HT1080 (cell line): ENCODE data around the gene MRGPRG. TPM values are rescaled to one million over a fixed set of nuclear protein-coding genes. Genes with fewer than 3 reads are reported as not detected.

Source experiments
- DNase-seq: peaks from one replicate; pipeline ENCODE4 v3.0.0-alpha.2; 2015; ENCODE audit warnings: low read depth
- total RNA-seq: library from RNA; depleted of rRNA; stranded (reverse); fragments of >200 nt; shearing (Covaris generic); gene quantifications from 2 replicates; pipeline ENCODE4 v1.2.3, GENCODE V29; 2014

MRGPRG gene
- total RNA-seq, 1 experiment from 2014 or later = not detected

DNA sequence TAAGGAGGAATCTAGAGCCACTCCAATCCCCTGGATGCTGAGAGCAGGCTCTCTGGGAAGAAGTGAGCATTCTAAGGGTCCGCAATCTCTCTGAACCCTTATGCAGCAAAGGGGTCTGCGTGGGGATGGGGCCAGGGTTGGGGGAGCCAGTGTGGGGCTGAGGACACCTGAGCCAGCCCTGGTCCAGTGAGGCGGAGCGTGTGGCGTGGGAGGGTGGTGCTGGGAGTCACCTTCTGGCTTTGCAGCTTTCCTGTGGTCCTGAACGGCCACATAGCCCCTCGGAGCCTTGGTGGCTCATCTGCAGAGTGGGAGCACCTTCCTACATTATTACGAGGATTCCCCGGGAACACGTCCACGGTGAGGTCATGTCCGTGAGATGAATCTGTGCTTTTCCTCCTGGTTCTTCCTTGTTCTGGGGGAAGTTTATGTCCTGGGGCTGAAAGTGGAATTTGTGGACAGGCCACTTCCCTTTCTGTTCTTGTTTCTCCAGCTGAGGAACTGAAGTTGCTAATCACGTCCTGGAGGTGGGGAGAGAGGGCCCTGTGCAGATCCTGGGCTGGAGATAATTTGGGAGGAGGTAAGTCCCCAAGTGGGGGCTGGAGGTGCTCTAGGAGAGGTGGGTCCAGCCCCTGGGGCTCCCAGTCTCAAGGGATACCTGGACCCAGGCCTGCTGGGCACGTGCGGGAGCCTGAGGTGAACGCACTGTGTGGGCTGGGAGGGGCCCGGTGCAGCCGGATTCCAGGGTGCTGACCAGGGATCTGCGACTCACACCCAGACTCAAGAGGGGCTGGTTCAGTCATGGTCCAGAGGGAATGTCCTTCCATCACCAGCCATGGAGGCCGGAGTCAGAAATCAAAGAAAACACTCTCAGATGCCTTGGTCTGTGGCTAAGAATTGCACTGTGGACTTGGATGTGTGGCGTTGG is 7.5 kb upstream of the MRGPRG start:
- no peak for DNase-seq

DNA sequence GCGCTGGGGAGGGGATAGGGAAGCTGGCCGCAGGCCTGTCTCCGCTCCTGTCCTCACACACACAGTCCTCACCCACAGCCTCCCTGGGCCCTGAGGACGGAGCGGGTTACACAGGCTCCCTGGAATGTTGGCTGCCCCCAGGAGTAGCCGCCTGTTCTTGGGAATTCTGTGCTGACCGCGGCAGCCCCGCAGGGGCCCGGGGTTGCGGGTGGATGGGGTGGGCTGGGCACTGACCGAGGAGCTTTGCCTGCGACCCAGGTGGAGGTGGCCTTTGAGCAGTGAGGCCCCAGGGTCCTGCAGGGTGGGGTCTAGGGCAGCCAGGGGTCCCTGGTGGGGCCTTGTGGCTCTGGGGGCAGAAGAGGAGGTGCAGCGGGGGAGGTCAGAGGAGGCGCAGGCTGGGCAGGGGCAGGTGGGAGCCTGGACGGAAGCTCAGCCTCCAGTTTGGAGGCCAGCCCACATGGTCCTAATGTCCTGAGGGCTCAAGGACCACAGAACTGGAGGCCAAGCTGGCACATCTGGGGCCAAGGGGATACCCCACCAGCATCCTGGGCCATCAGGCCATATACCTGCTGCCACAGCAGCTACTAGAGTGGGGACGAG is 6.6 kb upstream of the MRGPRG start:
- DNase-seq = no peak

DNA sequence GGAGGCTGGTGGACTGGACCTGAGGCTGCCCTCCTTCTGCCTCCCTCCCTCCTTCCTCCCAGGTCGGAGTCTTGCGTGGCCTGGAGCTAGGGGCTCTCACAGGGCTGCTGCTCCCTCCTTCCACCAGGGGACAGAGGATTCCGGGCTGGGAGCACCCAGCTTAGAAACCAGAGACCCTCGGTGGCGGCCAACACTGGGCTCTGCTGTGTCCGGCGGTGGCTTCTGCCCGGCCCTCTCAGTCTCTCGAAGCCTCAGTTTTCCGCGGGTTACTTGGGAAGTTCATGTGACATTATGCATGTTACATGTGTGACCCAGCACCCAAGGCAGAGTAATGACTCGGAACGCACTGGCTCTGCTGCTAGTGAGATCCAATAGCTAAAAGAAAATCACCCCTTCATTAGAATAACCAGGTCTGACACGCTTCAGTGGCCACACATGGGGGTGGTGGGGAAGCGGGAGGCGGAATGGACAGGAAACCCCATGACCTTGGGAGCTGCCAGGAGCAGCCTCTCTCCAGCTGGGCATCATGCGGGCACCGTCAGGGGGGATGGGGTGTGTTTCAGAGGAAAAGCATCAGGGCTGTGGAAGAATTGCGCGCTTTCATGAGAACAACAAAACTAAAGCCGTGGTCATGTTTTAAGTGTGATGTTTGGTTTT is 5.9 kb upstream of the MRGPRG start:
- DNase-seq = no peak

DNA sequence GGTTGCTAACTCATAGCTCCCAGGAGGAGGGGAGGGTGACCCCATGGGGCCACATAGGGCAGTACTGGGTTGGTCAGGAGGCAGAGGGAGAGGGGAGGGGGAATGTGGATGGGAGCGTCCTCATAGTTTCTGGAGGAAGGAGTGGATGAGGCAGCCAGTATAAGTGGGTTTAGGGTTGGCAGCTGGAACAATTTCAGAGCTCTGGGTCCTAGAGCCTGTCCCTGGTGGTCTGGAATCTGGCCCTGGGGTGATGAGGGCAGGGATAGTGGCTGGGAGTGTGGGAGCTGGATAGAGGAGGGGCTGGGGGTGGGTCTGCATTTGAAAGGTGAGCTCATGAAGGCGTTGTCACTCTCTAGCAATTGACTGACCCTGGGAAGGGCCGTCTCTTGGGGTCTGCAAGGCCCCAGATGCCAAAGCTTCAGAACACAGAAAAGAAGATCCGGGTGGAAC is 5.3 kb upstream of the MRGPRG start:
- DNase-seq = no peak

DNA sequence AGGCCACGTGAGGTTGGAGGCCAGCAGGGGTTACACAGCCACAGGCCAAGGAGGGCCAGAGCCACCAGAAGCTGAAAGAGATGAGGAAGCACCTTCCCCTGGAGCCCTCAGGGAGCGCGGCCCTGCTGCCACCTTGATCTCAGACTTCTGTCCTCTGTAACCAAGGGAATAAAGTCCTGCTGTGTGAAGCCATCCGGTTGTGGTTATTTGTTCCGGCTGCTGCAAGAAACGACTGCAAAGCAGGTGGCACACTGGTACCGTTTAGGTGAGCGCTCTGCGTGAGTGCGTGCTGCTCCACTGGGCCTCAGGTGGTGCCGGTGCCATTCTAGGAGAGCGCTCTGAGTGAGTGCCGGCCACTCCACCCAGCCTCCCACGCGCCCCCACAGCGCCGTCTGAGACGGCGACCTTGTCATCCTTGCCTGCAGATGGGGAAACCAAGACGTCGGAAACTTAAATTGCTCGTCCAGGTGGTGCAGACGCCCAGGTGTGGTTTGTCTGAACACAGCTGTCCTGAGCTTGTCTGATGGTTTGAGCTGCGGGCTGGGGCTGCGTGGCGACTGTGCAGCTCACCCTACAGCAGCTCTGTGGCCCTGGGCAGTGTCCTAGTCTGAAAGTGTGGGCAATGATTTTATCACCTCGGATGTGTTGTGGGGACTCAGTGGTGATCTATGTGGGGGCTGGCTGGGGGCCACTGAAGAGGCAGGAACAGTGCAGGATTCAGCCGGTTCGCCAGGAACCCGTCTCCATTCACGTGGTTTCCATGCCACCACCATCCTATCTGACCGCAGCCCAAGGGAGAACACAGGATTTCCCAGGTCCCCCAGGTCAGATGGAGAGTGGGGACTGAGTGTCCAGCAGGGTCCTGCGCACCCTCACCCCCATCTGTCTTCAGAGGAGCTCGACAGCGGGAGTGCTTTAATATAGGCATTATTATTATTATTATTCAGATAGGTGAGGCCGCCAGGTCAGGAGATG is 4.6 kb upstream of the MRGPRG start:
- DNase-seq = no peak

DNA sequence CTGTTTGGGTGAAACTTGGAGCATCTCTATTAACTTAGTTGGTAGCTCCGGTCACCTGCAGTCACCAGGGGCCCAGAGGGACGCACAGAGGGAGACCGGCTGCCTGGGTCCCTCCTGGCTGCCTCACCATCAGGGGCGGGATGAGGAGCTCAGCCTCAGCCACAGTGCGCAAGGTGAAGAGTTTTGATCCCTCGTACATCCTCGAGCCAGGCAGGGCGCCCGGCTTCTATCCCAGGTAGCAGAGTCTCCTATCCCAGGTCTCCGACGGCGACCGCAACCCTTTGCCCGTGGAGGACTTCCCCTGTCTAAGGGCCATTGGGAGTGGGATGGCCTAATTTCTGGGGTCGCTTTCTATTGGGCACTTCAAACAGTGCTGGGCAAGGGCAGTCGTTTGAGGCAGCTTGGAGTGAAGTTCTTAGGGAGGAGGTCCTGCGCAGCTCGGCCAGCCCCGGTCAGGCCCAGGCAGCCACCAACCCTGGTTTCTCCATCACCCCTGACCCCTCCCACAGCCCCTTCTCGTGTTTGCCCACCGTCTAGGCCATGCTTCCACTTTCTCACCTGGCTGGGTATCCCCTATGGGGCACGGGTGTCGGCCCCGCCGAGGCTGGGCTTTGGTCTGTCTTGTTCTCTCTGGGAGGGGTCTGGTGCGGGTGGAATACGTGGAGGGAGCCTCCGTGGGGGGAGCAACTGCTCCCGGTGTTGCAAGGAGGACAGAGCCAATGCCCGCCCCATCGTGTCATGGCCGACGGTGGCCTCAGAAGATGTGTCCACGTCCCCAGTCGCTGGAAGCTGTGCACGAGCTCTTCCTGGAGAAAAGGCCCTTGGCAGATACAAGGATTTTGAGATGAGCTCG is 3.6 kb upstream of the MRGPRG start:
- no peak for DNase-seq

DNA sequence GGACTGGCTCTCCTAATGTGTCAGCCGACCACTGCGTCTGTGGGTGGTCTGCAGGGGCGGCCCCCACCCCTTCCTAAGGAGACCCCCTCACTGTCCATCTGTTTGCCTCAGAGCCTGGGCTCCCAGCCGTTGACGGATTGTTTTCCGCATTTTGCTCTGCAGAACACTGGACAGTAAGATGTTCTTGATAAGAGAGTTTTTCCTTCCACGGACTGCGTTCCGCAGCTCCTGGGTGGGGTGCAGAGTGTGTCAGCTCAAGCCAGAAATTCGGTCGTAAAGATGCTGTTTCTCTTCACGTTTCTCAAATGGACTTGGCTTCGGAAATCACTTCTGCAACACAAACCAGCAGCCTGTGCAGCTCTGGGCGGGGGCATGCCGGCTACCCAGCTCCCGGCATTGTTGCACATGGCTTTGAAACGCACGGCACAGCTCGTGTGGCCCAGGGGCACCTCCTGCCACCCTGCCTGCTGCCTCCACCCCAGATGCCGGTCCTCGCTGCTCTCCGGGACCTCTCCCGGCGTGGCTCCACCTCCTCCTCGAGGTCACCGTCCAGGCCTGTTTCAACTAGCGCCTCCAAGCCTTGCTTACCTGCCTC is 2.9 kb upstream of the MRGPRG start:
- no peak for DNase-seq

DNA sequence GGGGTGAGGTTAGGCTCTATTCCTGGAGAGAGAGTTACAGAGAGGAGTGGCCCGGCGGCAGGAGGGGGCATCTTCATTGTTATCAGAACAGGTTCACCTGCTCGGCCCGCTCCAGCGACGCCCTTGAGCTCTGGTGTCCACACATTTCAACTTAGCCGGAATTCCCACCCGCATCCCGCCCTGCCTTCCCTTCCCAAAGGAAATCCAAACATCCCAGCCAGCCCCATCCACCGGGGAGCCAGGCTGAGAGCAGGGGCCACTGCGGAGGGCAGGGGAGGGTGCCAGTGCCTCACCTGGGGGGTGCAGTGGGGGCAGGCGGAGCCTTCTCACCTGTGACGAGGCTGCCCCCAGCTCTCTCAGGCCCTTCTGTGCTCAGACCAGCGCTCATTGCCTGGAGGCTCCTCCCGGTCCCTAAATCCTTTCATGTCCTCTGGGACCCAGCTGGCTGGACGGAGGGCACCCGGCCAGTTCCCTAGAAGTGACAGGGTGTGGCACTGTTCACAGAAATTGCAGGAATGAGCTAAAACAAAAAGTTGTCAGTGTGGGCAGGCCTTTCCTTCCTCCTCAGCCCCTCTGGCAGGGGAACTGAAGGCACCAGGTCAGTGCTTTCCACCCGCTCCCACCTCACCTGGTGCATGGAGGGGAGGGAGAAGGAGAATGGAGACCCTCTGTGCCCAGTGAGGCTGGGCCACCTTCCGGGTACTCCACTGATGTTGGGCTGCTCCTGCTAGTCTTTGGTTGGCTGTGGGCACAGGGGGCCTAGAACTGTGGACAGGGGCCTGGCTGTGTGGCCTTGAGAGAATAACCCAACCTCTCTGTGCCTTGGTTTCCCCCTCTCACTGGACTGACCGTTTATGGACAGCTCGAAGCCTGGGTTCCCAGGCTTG is 2.2 kb upstream of the MRGPRG start:
- no peak for DNase-seq

DNA sequence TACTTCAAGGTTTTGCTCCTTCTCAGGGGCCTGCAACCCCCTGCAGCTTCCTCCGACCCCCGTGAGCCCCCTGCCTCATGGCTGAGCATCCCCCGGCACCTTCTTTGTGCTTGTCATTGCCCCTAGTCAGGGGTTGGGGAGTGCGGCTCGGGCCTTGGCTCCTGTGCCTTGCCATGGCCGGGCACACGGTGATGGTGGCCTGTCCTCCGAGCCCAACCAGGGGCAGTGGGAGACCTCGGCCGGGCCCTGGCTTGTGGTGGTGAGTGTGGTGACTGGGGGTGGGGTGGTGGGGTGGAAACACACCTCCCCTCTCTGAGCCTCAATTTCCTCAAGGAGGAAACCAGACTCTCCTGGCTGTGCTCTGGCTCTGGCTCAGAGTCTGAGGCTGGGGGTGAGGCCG is 1.5 kb upstream of the MRGPRG start:
- no peak for DNase-seq

DNA sequence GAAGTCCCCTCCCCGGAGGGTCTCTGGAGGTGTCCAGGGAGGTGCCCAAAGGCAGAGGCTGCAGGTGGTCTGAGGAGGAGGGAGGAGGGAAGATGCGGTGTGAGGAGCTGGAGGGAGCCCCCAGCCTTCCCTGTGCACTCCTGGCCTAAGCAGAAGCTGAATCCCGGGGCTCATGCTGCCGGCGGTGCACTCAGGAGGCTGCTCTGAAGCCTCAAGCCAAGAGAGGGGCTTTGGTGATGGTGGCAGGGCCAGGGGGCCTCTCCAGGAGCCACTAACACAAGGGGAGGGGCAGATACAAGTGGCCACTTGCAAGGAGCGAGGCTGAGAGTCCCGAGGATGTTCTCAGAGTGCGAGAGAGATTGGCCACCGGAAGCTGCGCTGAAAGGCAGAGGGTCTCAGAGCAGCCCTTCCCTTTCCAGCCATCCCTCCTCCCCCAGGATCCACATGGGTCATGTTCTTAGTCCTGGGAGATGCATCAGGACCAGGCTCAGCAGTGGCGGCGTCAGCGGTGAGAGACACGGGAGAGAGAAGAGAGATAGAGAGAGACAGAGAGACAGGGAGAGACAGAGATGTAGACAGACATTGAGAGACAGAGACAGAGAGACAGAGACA is 774 bp upstream of the MRGPRG start:
- DNase-seq = no peak

DNA sequence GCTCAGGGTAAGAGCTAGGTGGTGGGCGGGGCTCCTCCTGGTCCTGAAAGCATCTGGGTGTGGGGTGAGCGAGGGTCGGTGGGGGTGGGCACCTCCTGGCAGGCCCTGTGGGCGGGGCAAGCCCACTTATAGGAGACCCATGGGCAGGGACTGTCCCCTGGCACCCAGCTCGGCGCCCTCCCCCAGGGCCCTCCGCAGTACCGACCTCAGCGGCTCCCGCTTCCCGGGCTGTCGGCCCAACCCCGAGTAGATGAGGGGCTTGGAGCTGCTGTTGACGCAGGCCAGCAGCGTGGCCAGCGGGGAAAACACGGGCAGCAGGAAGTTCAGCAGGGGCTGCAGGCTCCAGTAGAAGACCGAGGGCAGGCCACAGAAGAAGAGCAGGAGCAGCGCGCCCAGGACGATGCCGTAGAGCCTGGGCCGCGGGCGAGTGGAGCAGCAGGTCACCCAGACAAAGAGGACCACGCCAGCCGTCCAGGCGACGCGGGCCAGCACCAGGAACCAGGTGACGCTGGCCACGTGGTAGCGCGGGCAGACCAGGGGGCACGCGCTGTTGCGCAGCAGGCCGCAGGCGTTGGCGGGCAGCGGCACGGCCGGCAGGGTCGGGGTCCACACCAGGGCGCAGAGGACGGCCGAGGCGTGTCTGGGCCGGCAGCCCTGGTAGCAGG is 663 bp downstream of the MRGPRG start:
- no peak for DNase-seq

DNA sequence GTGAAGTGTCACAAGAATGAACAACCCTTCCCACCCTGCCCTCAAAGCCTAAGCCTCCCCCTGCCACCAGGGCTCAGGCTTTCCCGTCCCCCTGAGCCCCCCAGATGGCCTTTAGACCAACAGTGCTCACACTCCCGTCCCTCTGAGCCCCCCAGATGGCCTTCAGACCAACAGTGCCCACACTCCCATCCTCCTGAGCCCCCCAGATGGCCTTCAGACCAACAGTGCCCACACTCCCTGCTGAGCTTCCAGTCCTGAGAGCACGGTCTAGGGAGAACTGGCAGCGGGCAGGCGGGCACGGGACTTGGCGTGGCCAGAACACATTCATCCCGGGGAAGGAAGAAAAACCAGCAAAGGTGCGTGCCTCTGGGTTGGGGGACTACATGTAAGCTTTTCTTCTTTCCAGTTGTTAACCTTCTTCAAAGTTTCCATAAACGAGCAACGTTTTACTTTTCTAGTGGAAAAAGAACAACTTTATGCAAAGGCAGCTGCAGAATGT is 2.5 kb downstream of the MRGPRG start:
- DNase-seq = no peak

DNA sequence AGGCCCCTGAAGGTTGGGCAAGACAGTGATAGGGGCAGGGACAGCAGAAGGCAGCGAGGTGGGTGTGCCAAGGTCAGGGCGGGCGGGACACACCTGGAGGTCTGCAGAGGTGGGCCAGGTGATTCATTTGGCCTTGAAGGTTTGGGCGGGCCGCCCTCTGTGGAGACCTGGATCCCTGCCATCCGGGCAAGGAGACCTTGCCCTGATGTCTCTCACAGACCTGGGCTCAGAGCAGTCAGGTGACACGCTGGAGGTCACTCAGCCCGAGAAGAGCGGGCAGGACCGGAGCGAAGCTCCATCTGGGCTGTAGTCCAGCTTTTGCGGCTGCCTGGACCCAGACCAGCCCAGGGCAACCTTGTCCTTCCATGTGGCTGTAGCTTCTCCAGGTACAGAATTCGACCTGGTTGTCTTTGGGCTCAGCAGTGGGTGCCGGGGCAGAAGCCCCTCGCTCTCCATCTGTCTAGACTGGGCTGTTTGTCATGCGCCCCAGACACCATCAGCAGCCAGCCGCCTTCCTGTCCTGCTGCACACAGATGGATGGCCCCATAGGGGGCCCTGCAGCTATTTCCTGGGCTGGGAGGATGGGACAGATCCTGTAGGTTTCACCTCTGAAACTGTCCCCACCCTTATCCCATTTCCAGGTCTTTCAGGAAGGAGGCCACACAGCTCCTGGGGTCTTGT is 3.1 kb downstream of the MRGPRG start:
- no peak for DNase-seq

DNA sequence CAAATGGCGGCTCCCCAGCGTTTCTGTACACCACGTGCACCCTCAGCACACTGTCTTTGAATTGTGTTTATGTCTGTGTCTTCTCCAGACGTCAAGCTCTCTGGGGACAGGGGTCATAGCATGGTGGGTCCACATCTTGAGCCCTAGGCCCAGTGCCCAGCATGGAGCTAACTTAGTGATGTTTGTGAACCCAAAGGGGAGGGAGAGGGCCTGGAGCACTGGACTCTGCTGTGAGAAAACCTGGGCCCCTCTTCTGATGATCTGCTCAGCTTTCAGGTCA is 4.3 kb downstream of the MRGPRG start:
- DNase-seq = no peak

DNA sequence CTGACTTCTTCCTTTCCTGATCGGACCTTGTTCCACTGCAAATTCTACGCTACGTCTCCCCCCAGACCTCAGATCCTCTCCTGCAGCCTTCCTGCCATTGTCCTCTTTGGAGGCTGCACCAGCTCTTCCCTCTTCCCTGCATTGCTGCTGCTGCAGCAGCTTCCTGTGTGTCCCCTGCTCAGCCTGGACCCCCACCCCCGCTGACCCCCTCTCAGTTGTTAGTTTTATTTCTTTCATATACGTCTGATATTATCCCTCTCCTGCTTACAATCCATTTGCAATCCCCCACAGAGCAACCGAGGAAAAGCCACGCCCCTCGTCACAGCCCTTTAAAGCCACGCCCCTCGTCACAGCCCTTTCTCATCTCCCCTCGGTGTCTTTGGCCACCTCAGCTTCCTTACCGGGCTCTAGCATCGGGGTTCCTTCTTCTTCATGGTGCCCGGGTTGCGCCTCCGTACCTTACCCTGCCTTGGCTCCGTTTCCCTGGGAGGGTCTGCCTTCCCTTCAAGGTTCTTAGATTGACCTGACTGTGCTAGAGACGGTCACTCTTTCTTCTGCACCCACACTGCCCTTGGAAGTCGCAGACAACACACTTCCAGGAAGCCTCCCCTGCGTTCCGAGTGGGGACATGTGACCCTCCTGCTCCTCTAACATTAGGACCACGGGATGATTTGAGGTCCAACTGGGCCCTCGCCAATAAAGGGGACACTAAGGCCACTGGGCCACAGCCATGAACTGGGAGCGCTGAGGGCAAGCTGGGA is 4.8 kb downstream of the MRGPRG start:
- no peak for DNase-seq

DNA sequence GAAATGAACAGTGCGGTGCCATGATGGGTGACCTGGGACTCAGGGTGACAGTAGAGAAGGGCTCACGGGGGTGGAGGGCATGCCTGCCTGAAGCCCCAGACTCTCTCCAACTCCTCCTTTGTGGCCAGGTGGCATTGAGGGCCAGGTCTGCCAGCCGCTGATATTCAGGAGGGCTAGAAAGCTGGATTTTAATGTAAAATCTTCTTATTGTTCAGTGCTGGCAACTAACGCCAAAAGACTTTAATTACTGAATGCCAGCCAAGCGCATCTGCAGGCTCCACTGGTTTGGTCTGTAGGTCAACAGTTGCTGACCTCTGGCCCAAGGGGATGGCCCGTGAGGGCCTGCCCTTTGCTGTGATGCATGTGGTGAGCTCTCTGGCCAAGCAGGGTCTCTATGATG is 10.3 kb downstream of the MRGPRG start:
- DNase-seq = no peak
